Measurements from ENCODE around the gene SYTL2. TPM values are rescaled to one million over a fixed set of nuclear protein-coding genes. Genes with fewer than 3 reads are reported as not detected.

SYTL2 gene
- total RNA-seq, 2 experiments from 2014 or later, result 8.1 to 9.3 TPM

GRCh38 chr11:85710917-85711316 is 100.0 kb downstream of the SYTL2 start:
- CTCF ChIA-PET, result no interaction called here
- POLR2A ChIA-PET, result no interaction called here

- ChIA-PET CTCF (no interaction called here), POLR2A (no interaction called here)
These were observed 100.8 kb downstream of the SYTL2 start for GRCh38 chr11:85709941-85710702.

GRCh38 chr11:85705800-85706199 is 105.1 kb downstream of the SYTL2 start:
- ChIA-PET CTCF (no interaction called here), POLR2A (no interaction called here)

DNA sequence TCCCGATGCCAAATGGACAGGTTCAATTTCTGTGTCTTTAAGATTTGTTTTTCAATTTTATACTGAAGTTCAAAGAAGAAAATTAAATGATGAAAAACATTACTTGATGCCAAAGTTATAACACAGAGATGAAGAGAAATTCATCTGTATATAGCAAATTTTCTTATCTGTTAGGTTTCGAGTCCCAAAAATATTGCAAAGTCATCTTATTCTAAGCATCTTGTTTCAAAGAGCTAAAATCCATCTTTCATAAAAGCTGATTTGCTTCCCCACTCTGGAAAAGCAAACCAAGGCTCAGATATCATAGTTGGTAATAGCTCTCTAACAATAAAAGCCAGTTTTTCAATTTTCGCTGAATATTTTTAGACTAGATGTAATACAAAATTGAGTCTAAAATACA is 106.0 kb downstream of the SYTL2 start:
- CTCF ChIA-PET, result no interaction called here
- POLR2A ChIA-PET, result no interaction called here

- ChIA-PET POLR2A (interaction anchor here (0.6 to 1.1 kb wide), 2 partner anchors 13 to 55 kb away, joined by 3 read pairs; no protein-coding TSS in a partner anchor), CTCF (interaction anchor here (0.7 to 1.3 kb wide), 3 partner anchors 17 to 143 kb away, joined by 3 to 4 read pairs (median 3); no protein-coding TSS in a partner anchor)
These were observed 110.8 kb downstream of the SYTL2 start for GRCh38 chr11:85699957-85700741.

- ChIA-PET POLR2A (no interaction called here), CTCF (no interaction called here)
These were observed 112.7 kb downstream of the SYTL2 start for GRCh38 chr11:85698195-85698594.

GRCh38 chr11:85697747-85698146 is 113.2 kb downstream of the SYTL2 start:
- CTCF ChIA-PET, result no interaction called here
- POLR2A ChIA-PET, result no interaction called here

DNA sequence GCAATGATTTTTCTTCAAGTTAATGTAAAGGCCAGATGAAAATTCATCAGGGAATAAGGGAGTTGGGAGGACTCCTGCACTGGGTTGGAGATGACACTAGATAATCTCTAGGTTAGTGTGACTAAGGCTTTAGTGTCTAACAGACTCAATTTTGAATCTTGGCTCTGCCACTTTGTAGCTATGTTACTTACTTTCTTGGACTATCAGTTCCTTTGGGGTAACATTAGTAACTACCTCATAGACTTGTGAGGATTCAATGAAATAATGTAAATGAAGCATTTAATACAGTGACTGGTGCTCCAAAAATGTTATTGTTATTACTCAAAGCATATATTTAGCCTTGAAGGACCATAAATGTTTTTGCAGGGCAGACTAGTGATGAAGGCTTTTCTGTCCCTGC is 115.4 kb downstream of the SYTL2 start:
- ChIA-PET POLR2A (no interaction called here), CTCF (interaction anchor here (1.9 kb wide), 1 partner anchor 11 kb away, joined by 7 read pairs; no protein-coding TSS in a partner anchor)

DNA sequence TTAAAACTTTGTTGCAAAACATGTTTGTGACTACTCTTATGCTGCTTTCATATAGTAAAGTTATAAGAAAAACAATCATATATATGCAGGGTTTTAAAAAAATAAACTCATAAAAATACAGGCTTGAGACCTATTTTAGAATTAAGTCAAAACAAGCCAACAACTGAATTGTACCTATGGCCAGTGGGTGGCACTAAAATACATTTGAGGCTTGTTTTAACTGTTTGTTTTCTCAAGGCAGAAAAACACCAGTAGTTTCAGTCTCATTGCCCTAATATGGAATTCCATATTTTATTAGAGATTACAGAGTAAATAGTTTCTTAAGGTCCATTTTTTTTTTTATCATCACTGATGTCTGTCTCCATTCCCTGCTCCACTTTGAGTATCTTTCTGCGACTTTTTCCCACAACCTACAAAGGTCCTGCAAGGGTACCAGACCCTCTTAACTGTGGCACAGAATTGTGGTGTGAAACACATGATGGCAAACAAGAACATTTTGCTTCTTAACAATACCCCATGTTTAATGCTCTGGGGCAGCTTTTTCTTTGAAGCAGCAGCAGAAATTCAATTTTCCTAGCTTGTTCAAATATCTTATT is 116.5 kb downstream of the SYTL2 start:
- CTCF ChIA-PET, result interaction anchor here (0.6 to 1.9 kb wide), 2 partner anchors 10 to 116 kb away, joined by 3 to 7 read pairs; partner anchors contain the start of gene SYTL2

DNA sequence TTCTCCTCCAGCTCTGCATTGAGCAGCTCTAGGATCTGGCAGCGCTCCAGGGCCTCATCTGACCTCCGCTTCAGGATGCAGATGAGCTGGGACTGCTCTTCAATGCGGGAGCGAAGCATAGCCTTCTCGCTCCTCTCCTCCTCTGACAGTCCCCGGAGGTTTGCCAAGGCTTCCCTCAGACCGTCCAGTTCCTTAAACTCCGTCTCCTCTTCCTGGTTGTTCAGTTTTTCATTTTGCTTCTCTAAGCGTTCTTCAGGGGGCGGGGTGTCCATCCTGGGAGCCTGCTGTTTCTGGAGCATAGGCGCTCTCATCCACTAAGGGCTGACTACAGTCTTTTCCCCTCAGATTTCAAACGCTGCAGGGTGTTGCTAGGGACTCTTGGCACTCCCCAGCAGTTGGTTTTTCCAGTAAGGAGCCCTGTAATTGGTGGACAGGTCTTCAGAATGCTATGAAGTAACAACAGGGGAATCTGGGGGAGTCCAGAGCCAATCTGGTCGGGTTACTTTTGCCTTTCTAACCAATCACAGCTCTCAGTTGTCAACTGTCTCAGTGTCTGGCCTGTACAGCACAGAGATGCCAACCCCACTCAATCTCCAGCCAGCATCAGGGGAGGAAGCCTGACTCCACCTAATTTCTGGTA is 125.0 kb downstream of the SYTL2 start, which contains the start of gene CCDC89:
TSS of gene CCDC89 (minus strand) at position 376 of the 640 bp plus-strand sequence. CDS start at position 311, 65 bp downstream.
- POLR2A ChIA-PET, result no interaction called here

More for the DNA sequence above, 116.5 kb downstream of the SYTL2 start:
- POLR2A ChIA-PET, result no interaction called here

GRCh38 chr11:85685125-85685819 is 125.7 kb downstream of the SYTL2 start:
- POLR2A ChIA-PET, result no interaction called here
- CTCF ChIA-PET, result interaction anchor here (0.8 to 2.8 kb wide), 3 partner anchors 10 to 140 kb away, joined by 3 to 7 read pairs (median 4); no protein-coding TSS in a partner anchor

More for the DNA sequence above, 125.0 kb downstream of the SYTL2 start, which contains the start of gene CCDC89:
- CTCF ChIA-PET, result interaction anchor here (2.8 kb wide), 1 partner anchor 10 kb away, joined by 7 read pairs; no protein-coding TSS in a partner anchor

GRCh38 chr11:85682330-85683305 is 128.3 kb downstream of the SYTL2 start:
- ChIA-PET POLR2A (no interaction called here), CTCF (interaction anchor here (2.8 kb wide), 1 partner anchor 13 kb away, joined by 7 read pairs; no protein-coding TSS in a partner anchor)

DNA sequence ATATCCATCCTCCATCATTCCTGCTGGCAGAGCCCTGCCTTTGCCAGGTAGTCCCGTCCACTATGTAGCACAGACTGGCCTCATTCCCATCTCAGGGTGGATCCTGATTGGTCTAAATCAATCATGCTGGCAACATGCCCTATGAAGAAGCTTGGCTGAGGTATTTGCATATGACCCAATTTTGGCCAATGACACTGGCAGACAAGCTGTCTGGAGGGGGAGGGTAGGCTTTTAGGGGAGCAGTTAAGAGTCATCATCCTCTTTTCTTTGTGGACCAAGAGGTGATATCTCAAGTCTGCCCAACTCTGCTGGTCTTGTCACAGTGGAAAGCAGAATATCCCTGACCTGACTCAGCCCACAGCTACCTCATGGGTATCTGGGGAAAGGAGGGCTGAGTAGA is 130.0 kb downstream of the SYTL2 start:
- POLR2A ChIA-PET, result interaction anchor here (0.7 kb wide), 1 partner anchor 16 kb away, joined by 3 read pairs; the partner anchor contains the start of gene CREBZF
- CTCF ChIA-PET, result interaction anchor here (1.5 kb wide), 1 partner anchor 12 kb away, joined by 4 read pairs; no protein-coding TSS in a partner anchor

- ChIA-PET POLR2A (interaction anchor here (0.7 kb wide), 1 partner anchor 15 kb away, joined by 3 read pairs; the partner anchor contains the start of gene CREBZF), CTCF (interaction anchor here (1.5 kb wide), 1 partner anchor 11 kb away, joined by 4 read pairs; no protein-coding TSS in a partner anchor)
These were observed 131.4 kb downstream of the SYTL2 start for GRCh38 chr11:85679576-85679975.

DNA sequence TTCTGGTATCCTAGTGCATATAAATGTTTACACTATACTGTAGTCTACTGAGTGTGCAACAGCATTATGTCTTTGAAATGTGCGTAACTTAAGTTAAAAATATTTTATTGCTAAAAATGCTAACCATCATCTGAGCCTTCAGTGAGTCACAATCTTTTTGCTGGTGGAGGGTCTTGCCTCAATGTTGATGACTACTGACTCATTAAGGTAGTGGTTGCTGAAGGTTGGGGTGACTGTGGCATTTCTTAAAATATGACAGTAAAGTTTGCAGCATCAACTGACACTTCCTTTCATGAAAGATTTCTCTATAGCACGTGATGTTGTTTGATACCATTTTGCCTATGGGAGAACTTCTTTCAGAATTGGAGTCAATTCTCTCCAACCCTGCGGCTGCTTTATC is 137.5 kb downstream of the SYTL2 start:
- ChIA-PET POLR2A (no interaction called here), CTCF (no interaction called here)

GRCh38 chr11:85672105-85672902 is 138.6 kb downstream of the SYTL2 start:
- ChIA-PET POLR2A (no interaction called here), CTCF (no interaction called here)

All from activated CD8-positive, alpha-beta memory T cell treated with anti-CD3 and anti-CD28 coated beads for 36 hours (primary cell).